ENCODE measurements around the gene MKX.

Gene MKX

GRCh38 chr10:27710014-27710413 lies 35.6 kb downstream of the MKX start:
- H3K9ac ChIP-seq (ENCODE audit: low read depth, low read length, poor library complexity, severe bottlenecking) = no peak overlapping the region
- no peaks in the 10 kb centered on the region for H3K9me3 ChIP-seq (ENCODE audit: insufficient read depth, low read depth, low read length)
- no peak overlapping the region; the same call in 1 of the 2 replicates for H2AFZ ChIP-seq (ENCODE audit: low read length)
- 0 out of 2 replicates have a peak, but pooled peaks cover 3% of the 10 kb centered on the region for H3F3A ChIP-seq (ENCODE audit: low read depth)
- no peaks in the 10 kb centered on the region for H3K79me2 ChIP-seq (ENCODE audit: insufficient read depth, low read length)
- no peak overlapping the region for H3K4me2 ChIP-seq (ENCODE audit: low read depth, low read length, poor library complexity, severe bottlenecking)
- H3K4me1 ChIP-seq (ENCODE audit: insufficient read depth, low read length, poor library complexity, severe bottlenecking) = peaks cover 16% of the 10 kb centered on the region
- TF ChIP-seq EZH2phosphoT487 (IDR thresholded peaks at IDR 0.05; ENCODE audit: borderline replicate concordance) = no peak
- TF ChIP-seq, protein P1, sequence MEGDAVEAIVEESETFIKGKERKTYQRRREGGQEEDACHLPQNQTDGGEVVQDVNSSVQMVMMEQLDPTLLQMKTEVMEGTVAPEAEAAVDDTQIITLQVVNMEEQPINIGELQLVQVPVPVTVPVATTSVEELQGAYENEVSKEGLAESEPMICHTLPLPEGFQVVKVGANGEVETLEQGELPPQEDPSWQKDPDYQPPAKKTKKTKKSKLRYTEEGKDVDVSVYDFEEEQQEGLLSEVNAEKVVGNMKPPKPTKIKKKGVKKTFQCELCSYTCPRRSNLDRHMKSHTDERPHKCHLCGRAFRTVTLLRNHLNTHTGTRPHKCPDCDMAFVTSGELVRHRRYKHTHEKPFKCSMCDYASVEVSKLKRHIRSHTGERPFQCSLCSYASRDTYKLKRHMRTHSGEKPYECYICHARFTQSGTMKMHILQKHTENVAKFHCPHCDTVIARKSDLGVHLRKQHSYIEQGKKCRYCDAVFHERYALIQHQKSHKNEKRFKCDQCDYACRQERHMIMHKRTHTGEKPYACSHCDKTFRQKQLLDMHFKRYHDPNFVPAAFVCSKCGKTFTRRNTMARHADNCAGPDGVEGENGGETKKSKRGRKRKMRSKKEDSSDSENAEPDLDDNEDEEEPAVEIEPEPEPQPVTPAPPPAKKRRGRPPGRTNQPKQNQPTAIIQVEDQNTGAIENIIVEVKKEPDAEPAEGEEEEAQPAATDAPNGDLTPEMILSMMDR (conservative IDR thresholded peaks at IDR 0.05; ENCODE audit: low read length) = no peak
- H3K9me2 ChIP-seq (replicated peaks; ENCODE audit: low read depth, low read length) = no peaks in the 10 kb centered on the region
- no peaks in the 10 kb centered on the region for H4K20me1 ChIP-seq (ENCODE audit: insufficient read depth, low read length, poor library complexity, severe bottlenecking)
- no peak overlapping the region for H3K4me3 ChIP-seq (ENCODE audit: low read length, poor library complexity, severe bottlenecking)
- H3K36me3 ChIP-seq (ENCODE audit: insufficient read depth, low read length) = no peaks in the 10 kb centered on the region
- no peaks in the 10 kb centered on the region for H3K27me3 ChIP-seq (ENCODE audit: insufficient read depth, low read length, poor library complexity, severe bottlenecking)

DNA sequence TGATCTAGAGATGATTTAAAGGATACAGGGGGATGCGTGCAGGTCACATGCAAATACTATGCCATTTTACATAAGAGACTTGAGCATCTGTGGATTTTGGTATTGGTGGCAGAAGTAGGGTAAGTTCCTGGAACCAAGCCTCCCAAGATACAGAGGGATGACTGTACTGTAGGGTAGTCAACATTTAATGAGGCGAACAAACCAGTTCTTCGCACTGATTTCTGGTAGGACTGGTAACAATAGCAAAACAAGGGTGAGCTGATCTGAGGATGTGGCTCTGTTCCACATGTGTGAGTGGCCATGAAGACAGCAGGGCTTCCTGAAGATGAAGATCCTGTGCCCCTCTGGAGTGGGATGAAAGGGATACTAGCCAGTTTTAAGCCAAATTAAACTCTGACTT lies 36.3 kb downstream of the MKX start:
- Histone ChIP-seq H2AFZ (ENCODE audit: low read length) (no peak overlapping the region), H3K4me2 (ENCODE audit: low read depth, low read length, poor library complexity, severe bottlenecking) (no peak overlapping the region), H4K20me1 (ENCODE audit: insufficient read depth, low read length, poor library complexity, severe bottlenecking) (no peaks in the 10 kb centered on the region), H3K9ac (ENCODE audit: low read depth, low read length, poor library complexity, severe bottlenecking) (no peak overlapping the region), H3K4me1 (ENCODE audit: insufficient read depth, low read length, poor library complexity, severe bottlenecking) (peaks cover 9% of the 10 kb centered on the region), H3K9me2 (replicated peaks; ENCODE audit: low read depth, low read length) (no peaks in the 10 kb centered on the region), H3F3A (ENCODE audit: low read depth) (no peaks in the 10 kb centered on the region), H3K27me3 (ENCODE audit: insufficient read depth, low read length, poor library complexity, severe bottlenecking) (no peaks in the 10 kb centered on the region), H3K9me3 (ENCODE audit: insufficient read depth, low read depth, low read length) (no peaks in the 10 kb centered on the region), H3K36me3 (ENCODE audit: insufficient read depth, low read length) (no peaks in the 10 kb centered on the region), H3K79me2 (ENCODE audit: insufficient read depth, low read length) (no peaks in the 10 kb centered on the region), H3K4me3 (ENCODE audit: low read length, poor library complexity, severe bottlenecking) (no peak overlapping the region)
- no peak for TF ChIP-seq EZH2phosphoT487 (IDR thresholded peaks at IDR 0.05; ENCODE audit: borderline replicate concordance)
- TF ChIP-seq, protein P1 (conservative IDR thresholded peaks at IDR 0.05; ENCODE audit: low read length) = no peak

DNA sequence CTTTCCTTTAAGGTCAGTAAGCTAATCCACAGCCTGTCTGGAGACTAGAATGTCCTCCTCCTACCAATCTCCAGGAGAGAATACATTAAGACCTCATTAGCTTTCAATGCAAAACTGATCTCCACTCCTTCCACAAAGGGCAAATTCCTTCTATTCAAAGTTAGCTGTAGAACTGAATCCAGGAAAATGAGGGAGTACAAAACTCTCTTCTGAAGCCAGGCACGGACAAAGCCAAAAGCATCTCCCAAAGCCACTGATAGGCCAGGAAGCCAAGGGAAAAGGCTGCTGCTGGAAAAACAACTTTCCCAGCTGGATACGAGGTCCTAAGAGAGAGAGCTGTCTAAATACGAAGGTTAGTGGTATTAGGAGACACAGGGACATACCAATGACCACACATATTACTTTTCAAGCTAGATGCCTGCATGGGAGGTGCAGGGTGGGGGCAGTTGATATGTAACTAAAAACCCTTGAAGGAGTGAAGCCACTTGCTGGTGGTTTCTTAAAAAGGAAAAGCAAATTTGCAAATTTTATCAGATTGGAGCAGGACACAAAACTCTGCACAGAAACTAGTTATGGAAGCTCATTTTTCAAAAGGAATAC lies 43.6 kb downstream of the MKX start:
- Histone ChIP-seq H3K79me2 (ENCODE audit: insufficient read depth, low read length) (no peaks in the 10 kb centered on the region), H4K20me1 (ENCODE audit: insufficient read depth, low read length, poor library complexity, severe bottlenecking) (no peaks in the 10 kb centered on the region), H3K27me3 (ENCODE audit: insufficient read depth, low read length, poor library complexity, severe bottlenecking) (no peaks in the 10 kb centered on the region), H3K9ac (ENCODE audit: low read depth, low read length, poor library complexity, severe bottlenecking) (no peak overlapping the region), H2AFZ (ENCODE audit: low read length) (peak overlapping the region; percentile 71), H3K4me1 (ENCODE audit: insufficient read depth, low read length, poor library complexity, severe bottlenecking) (peaks cover 11% of the 10 kb centered on the region), H3K4me3 (ENCODE audit: low read length, poor library complexity, severe bottlenecking) (no peak overlapping the region), H3K4me2 (ENCODE audit: low read depth, low read length, poor library complexity, severe bottlenecking) (no peak overlapping the region), H3K36me3 (ENCODE audit: insufficient read depth, low read length) (no peaks in the 10 kb centered on the region), H3F3A (ENCODE audit: low read depth) (no peaks in the 10 kb centered on the region), H3K9me2 (replicated peaks; ENCODE audit: low read depth, low read length) (no peaks in the 10 kb centered on the region), H3K9me3 (ENCODE audit: insufficient read depth, low read depth, low read length) (no peaks in the 10 kb centered on the region)
- TF ChIP-seq EZH2phosphoT487 (IDR thresholded peaks at IDR 0.05; ENCODE audit: borderline replicate concordance) = no peak
- TF ChIP-seq, protein P1 (conservative IDR thresholded peaks at IDR 0.05; ENCODE audit: low read length) = no peak
